ENCODE data around the gene MOCS2.

Gene MOCS2

GRCh38 chr5:53099546-53099945, 10.0 kb downstream of the MOCS2 start:
- no peak overlapping the region for H3K9ac ChIP-seq (ENCODE audit: low read length in 5 of 5)
- H3K27ac ChIP-seq (ENCODE audit: low read depth, low read length): no peak overlapping the region
- H3K27me3 ChIP-seq (ENCODE audit: control insufficient read depth in 5 of 5, insufficient read depth in 4 of 5, low read length in 5 of 5): no peaks in the 10 kb centered on the region
- H3K36me3 ChIP-seq (ENCODE audit: control insufficient read depth in 5 of 5, insufficient read depth in 5 of 5, low read length in 5 of 5): peaks cover 46 to 71% (median 47%) of the 10 kb centered on the region in 5 donors
- H3K4me3 ChIP-seq (ENCODE audit: low read depth in 1 of 5, low read length in 5 of 5): no peak overlapping the region
- H3K9me3 ChIP-seq (ENCODE audit: control insufficient read depth in 5 of 5, low read length in 5 of 5): no peaks in the 10 kb centered on the region
- no peaks in the 10 kb centered on the region for H3K4me1 ChIP-seq (ENCODE audit: control insufficient read depth in 5 of 5, insufficient read depth in 5 of 5, low read length in 5 of 5)

GRCh38 chr5:53095931-53096525, 13.5 kb downstream of the MOCS2 start:
- Histone ChIP-seq H3K36me3 (ENCODE audit: control insufficient read depth in 5 of 5, insufficient read depth in 5 of 5, low read length in 5 of 5) (peaks cover 30 to 42% (median 33%) of the 10 kb centered on the region in 5 donors), H3K4me1 (ENCODE audit: control insufficient read depth in 5 of 5, insufficient read depth in 5 of 5, low read length in 5 of 5) (no peaks in the 10 kb centered on the region), H3K27me3 (ENCODE audit: control insufficient read depth in 5 of 5, insufficient read depth in 4 of 5, low read length in 5 of 5) (no peaks in the 10 kb centered on the region), H3K9me3 (ENCODE audit: control insufficient read depth in 5 of 5, low read length in 5 of 5) (no peaks in the 10 kb centered on the region), H3K27ac (ENCODE audit: low read depth, low read length) (no peak overlapping the region), H3K4me3 (ENCODE audit: low read depth in 1 of 5, low read length in 5 of 5) (no peak overlapping the region), H3K9ac (ENCODE audit: low read length in 5 of 5) (no peak overlapping the region)

GRCh38 chr5:53095217-53095616, 14.3 kb downstream of the MOCS2 start:
- Histone ChIP-seq H3K4me3 (ENCODE audit: low read depth in 1 of 5, low read length in 5 of 5) (no peak overlapping the region), H3K27ac (ENCODE audit: low read depth, low read length) (no peak overlapping the region), H3K4me1 (ENCODE audit: control insufficient read depth in 5 of 5, insufficient read depth in 5 of 5, low read length in 5 of 5) (no peaks in the 10 kb centered on the region), H3K9me3 (ENCODE audit: control insufficient read depth in 5 of 5, low read length in 5 of 5) (no peaks in the 10 kb centered on the region), H3K36me3 (ENCODE audit: control insufficient read depth in 5 of 5, insufficient read depth in 5 of 5, low read length in 5 of 5) (peaks cover 22 to 35% (median 30%) of the 10 kb centered on the region in 5 donors), H3K9ac (ENCODE audit: low read length in 5 of 5) (no peak overlapping the region), H3K27me3 (ENCODE audit: control insufficient read depth in 5 of 5, insufficient read depth in 4 of 5, low read length in 5 of 5) (no peaks in the 10 kb centered on the region)

- H3K9ac ChIP-seq (ENCODE audit: low read length in 5 of 5): no peak overlapping the region
- no peaks in the 10 kb centered on the region for H3K27me3 ChIP-seq (ENCODE audit: control insufficient read depth in 5 of 5, insufficient read depth in 4 of 5, low read length in 5 of 5)
- no peak overlapping the region for H3K27ac ChIP-seq (ENCODE audit: low read depth, low read length)
- no peak overlapping the region for H3K4me3 ChIP-seq (ENCODE audit: low read depth in 1 of 5, low read length in 5 of 5)
- peaks cover 0 to 10% (median 7%) of the 10 kb centered on the region in 5 donors for H3K36me3 ChIP-seq (ENCODE audit: control insufficient read depth in 5 of 5, insufficient read depth in 5 of 5, low read length in 5 of 5)
- no peaks in the 10 kb centered on the region for H3K9me3 ChIP-seq (ENCODE audit: control insufficient read depth in 5 of 5, low read length in 5 of 5)
- no peaks in the 10 kb centered on the region for H3K4me1 ChIP-seq (ENCODE audit: control insufficient read depth in 5 of 5, insufficient read depth in 5 of 5, low read length in 5 of 5)
Measured at GRCh38 chr5:53092242-53092641, 17.3 kb downstream of the MOCS2 start.

GRCh38 chr5:53091289-53091688, 18.3 kb downstream of the MOCS2 start:
- H3K27me3 ChIP-seq (ENCODE audit: control insufficient read depth in 5 of 5, insufficient read depth in 4 of 5, low read length in 5 of 5): no peaks in the 10 kb centered on the region
- no peak overlapping the region for H3K4me3 ChIP-seq (ENCODE audit: low read depth in 1 of 5, low read length in 5 of 5)
- no peaks in the 10 kb centered on the region for H3K4me1 ChIP-seq (ENCODE audit: control insufficient read depth in 5 of 5, insufficient read depth in 5 of 5, low read length in 5 of 5)
- H3K36me3 ChIP-seq (ENCODE audit: control insufficient read depth in 5 of 5, insufficient read depth in 5 of 5, low read length in 5 of 5): peaks cover 0 to 5% (median 2%) of the 10 kb centered on the region in 5 donors
- no peak overlapping the region for H3K27ac ChIP-seq (ENCODE audit: low read depth, low read length)
- no peaks in the 10 kb centered on the region for H3K9me3 ChIP-seq (ENCODE audit: control insufficient read depth in 5 of 5, low read length in 5 of 5)
- H3K9ac ChIP-seq (ENCODE audit: low read length in 5 of 5): no peak overlapping the region

GRCh38 chr5:53090229-53090628, 19.3 kb downstream of the MOCS2 start:
- H3K9me3 ChIP-seq (ENCODE audit: control insufficient read depth in 5 of 5, low read length in 5 of 5): no peaks in the 10 kb centered on the region
- no peaks in the 10 kb centered on the region for H3K4me1 ChIP-seq (ENCODE audit: control insufficient read depth in 5 of 5, insufficient read depth in 5 of 5, low read length in 5 of 5)
- H3K27me3 ChIP-seq (ENCODE audit: control insufficient read depth in 5 of 5, insufficient read depth in 4 of 5, low read length in 5 of 5): no peaks in the 10 kb centered on the region
- peaks cover 0 to 4% (median 1%) of the 10 kb centered on the region in 5 donors for H3K36me3 ChIP-seq (ENCODE audit: control insufficient read depth in 5 of 5, insufficient read depth in 5 of 5, low read length in 5 of 5)
- no peak overlapping the region for H3K9ac ChIP-seq (ENCODE audit: low read length in 5 of 5)
- H3K27ac ChIP-seq (ENCODE audit: low read depth, low read length): no peak overlapping the region
- H3K4me3 ChIP-seq (ENCODE audit: low read depth in 1 of 5, low read length in 5 of 5): no peak overlapping the region

GRCh38 chr5:53089481-53089991, 20.0 kb downstream of the MOCS2 start:
- Histone ChIP-seq H3K9me3 (ENCODE audit: control insufficient read depth in 5 of 5, low read length in 5 of 5) (no peaks in the 10 kb centered on the region), H3K36me3 (ENCODE audit: control insufficient read depth in 5 of 5, insufficient read depth in 5 of 5, low read length in 5 of 5) (no peaks in the 10 kb centered on the region), H3K4me3 (ENCODE audit: low read depth in 1 of 5, low read length in 5 of 5) (no peak overlapping the region), H3K27ac (ENCODE audit: low read depth, low read length) (no peak overlapping the region), H3K27me3 (ENCODE audit: control insufficient read depth in 5 of 5, insufficient read depth in 4 of 5, low read length in 5 of 5) (no peaks in the 10 kb centered on the region), H3K4me1 (ENCODE audit: control insufficient read depth in 5 of 5, insufficient read depth in 5 of 5, low read length in 5 of 5) (no peaks in the 10 kb centered on the region), H3K9ac (ENCODE audit: low read length in 5 of 5) (no peak overlapping the region)

- H3K9me3 ChIP-seq (ENCODE audit: control insufficient read depth in 5 of 5, low read length in 5 of 5): no peaks in the 10 kb centered on the region
- H3K36me3 ChIP-seq (ENCODE audit: control insufficient read depth in 5 of 5, insufficient read depth in 5 of 5, low read length in 5 of 5): no peaks in the 10 kb centered on the region
- no peaks in the 10 kb centered on the region for H3K4me1 ChIP-seq (ENCODE audit: control insufficient read depth in 5 of 5, insufficient read depth in 5 of 5, low read length in 5 of 5)
- H3K27ac ChIP-seq (ENCODE audit: low read depth, low read length): no peak overlapping the region
- H3K9ac ChIP-seq (ENCODE audit: low read length in 5 of 5): no peak overlapping the region
- H3K27me3 ChIP-seq (ENCODE audit: control insufficient read depth in 5 of 5, insufficient read depth in 4 of 5, low read length in 5 of 5): no peaks in the 10 kb centered on the region
- no peak overlapping the region for H3K4me3 ChIP-seq (ENCODE audit: low read depth in 1 of 5, low read length in 5 of 5)
Measured at GRCh38 chr5:53087621-53088121, 21.9 kb downstream of the MOCS2 start.

GRCh38 chr5:53087171-53087570, 22.4 kb downstream of the MOCS2 start:
- Histone ChIP-seq H3K27me3 (ENCODE audit: control insufficient read depth in 5 of 5, insufficient read depth in 4 of 5, low read length in 5 of 5) (no peaks in the 10 kb centered on the region), H3K36me3 (ENCODE audit: control insufficient read depth in 5 of 5, insufficient read depth in 5 of 5, low read length in 5 of 5) (no peaks in the 10 kb centered on the region), H3K9ac (ENCODE audit: low read length in 5 of 5) (no peak overlapping the region), H3K4me1 (ENCODE audit: control insufficient read depth in 5 of 5, insufficient read depth in 5 of 5, low read length in 5 of 5) (no peaks in the 10 kb centered on the region), H3K9me3 (ENCODE audit: control insufficient read depth in 5 of 5, low read length in 5 of 5) (no peaks in the 10 kb centered on the region), H3K27ac (ENCODE audit: low read depth, low read length) (no peak overlapping the region), H3K4me3 (ENCODE audit: low read depth in 1 of 5, low read length in 5 of 5) (no peak overlapping the region)

- H3K4me3 ChIP-seq (ENCODE audit: low read depth in 1 of 5, low read length in 5 of 5): no peak overlapping the region
- no peak overlapping the region for H3K27ac ChIP-seq (ENCODE audit: low read depth, low read length)
- no peaks in the 10 kb centered on the region for H3K9me3 ChIP-seq (ENCODE audit: control insufficient read depth in 5 of 5, low read length in 5 of 5)
- no peaks in the 10 kb centered on the region for H3K4me1 ChIP-seq (ENCODE audit: control insufficient read depth in 5 of 5, insufficient read depth in 5 of 5, low read length in 5 of 5)
- H3K36me3 ChIP-seq (ENCODE audit: control insufficient read depth in 5 of 5, insufficient read depth in 5 of 5, low read length in 5 of 5): no peaks in the 10 kb centered on the region
- H3K9ac ChIP-seq (ENCODE audit: low read length in 5 of 5): no peak overlapping the region
- no peaks in the 10 kb centered on the region for H3K27me3 ChIP-seq (ENCODE audit: control insufficient read depth in 5 of 5, insufficient read depth in 4 of 5, low read length in 5 of 5)
Measured at GRCh38 chr5:53084546-53085255, 24.9 kb downstream of the MOCS2 start.

Data from subcutaneous abdominal adipose tissue (tissue), 5 donors.